Mesothelial cell of epicardium (in vitro differentiated cells): ENCODE results near the gene ZNF438. TPM values are rescaled to one million over a fixed set of nuclear protein-coding genes. Genes with fewer than 3 reads are reported as not detected.

Experiments used
- DNase-seq, 2 experiments: peaks; one replicate each; pipeline ENCODE4 v3.0.0; 2021; ENCODE audit warnings: low spot score in 2 of 2; ENCODE audit not compliant: unreplicated experiment in 2 of 2
- H3K27ac Mint-ChIP-seq: 2 replicates; pipeline ENCODE4 v1.8.0; 2021; ENCODE audit warnings: mixed read lengths
- H3K27me3 Mint-ChIP-seq: 2 replicates; pipeline ENCODE4 v1.8.0; 2021; ENCODE audit warnings: low read depth, mixed read lengths
- H3K36me3 Mint-ChIP-seq: 2 replicates; pipeline ENCODE4 v1.8.0; 2021; ENCODE audit warnings: mixed read lengths
- H3K4me1 Mint-ChIP-seq: 2 replicates; pipeline ENCODE4 v1.8.0; 2021; ENCODE audit warnings: mixed read lengths
- H3K4me3 Mint-ChIP-seq: 2 replicates; pipeline ENCODE4 v1.8.0; 2021; ENCODE audit warnings: mild to moderate bottlenecking, moderate library complexity, mixed read lengths
- H3K9me3 Mint-ChIP-seq: 2 replicates; pipeline ENCODE4 v1.8.0; 2021; ENCODE audit warnings: mixed read lengths
- CTCF ChIP-seq: fragments of 200-600 bp; sonication (generic); IDR thresholded peaks from one replicate; pipeline ENCODE4 v1.5.0; 2021; ENCODE audit warnings: antibody characterized with exemption; ENCODE audit not compliant: unreplicated experiment
- total RNA-seq: library from RNA; stranded (reverse); gene quantifications from 3 replicates; pipeline ENCODE4 v1.2.1, GENCODE V29; 2021

Gene ZNF438
- total RNA-seq, 1 donor from 2014 or later, result 6.0 TPM

GRCh38 chr10:30974355-30974754, 57.3 kb downstream of the ZNF438 start:
- TF ChIP-seq CTCF, result no peak
- Mint-ChIP-seq H3K27ac (no peak overlapping the region), H3K36me3 (peaks cover 4% of the 10 kb centered on the region), H3K4me1 (peaks cover 8% of the 10 kb centered on the region), H3K27me3 (no peaks in the 10 kb centered on the region), H3K9me3 (peaks cover 4% of the 10 kb centered on the region), H3K4me3 (no peak overlapping the region)
- DNase-seq, result no peak

- DNase-seq, result no peak
- H3K4me1 Mint-ChIP-seq, result peaks cover 8% of the 10 kb centered on the region
- H3K4me3 Mint-ChIP-seq, result no peak overlapping the region
- no peaks in the 10 kb centered on the region for H3K9me3 Mint-ChIP-seq
- no peaks in the 10 kb centered on the region for H3K27me3 Mint-ChIP-seq
- TF ChIP-seq CTCF, result no peak
- no peaks in the 10 kb centered on the region for H3K36me3 Mint-ChIP-seq
- no peak overlapping the region for H3K27ac Mint-ChIP-seq
Observed at GRCh38 chr10:30973737-30974136, 57.9 kb downstream of the ZNF438 start.

GRCh38 chr10:30970760-30971460, 60.8 kb downstream of the ZNF438 start:
- H3K27me3 Mint-ChIP-seq, result no peaks in the 10 kb centered on the region
- H3K27ac Mint-ChIP-seq, result no peak overlapping the region
- peaks cover 9% of the 10 kb centered on the region for H3K4me1 Mint-ChIP-seq
- no peak for TF ChIP-seq CTCF
- H3K4me3 Mint-ChIP-seq, result no peak overlapping the region
- no peaks in the 10 kb centered on the region for H3K9me3 Mint-ChIP-seq
- no peaks in the 10 kb centered on the region for H3K36me3 Mint-ChIP-seq
- no peak for DNase-seq

- Mint-ChIP-seq H3K27me3 (no peaks in the 10 kb centered on the region), H3K4me1 (peaks cover 6% of the 10 kb centered on the region), H3K9me3 (no peaks in the 10 kb centered on the region), H3K27ac (no peak overlapping the region), H3K4me3 (no peak overlapping the region), H3K36me3 (no peaks in the 10 kb centered on the region)
- TF ChIP-seq CTCF, result no peak
- no peak for DNase-seq
Observed at GRCh38 chr10:30968711-30969110, 63.0 kb downstream of the ZNF438 start.

- Mint-ChIP-seq H3K27me3 (no peaks in the 10 kb centered on the region), H3K9me3 (no peaks in the 10 kb centered on the region), H3K36me3 (no peaks in the 10 kb centered on the region), H3K27ac (peak overlapping the region; percentile 93), H3K4me1 (peaks cover 6% of the 10 kb centered on the region), H3K4me3 (no peak overlapping the region)
- DNase-seq, result no peak
- no peak for TF ChIP-seq CTCF
Observed at GRCh38 chr10:30967650-30968410, 63.8 kb downstream of the ZNF438 start.
